NCI-H2196 (cell line): Measurements from ENCODE around the gene HGD.
"Not testable (repeated sequence)": the region's sequence is repeated elsewhere in the genome, so short reads cannot be mapped to it uniquely, and the experiment has no call there.

Experiments
- DNase-seq: peaks from one replicate; lab custom pipeline; 2025; ENCODE audit not compliant: unreplicated experiment; lab: John Stamatoyannopoulos, UW

HGD gene, protein sequence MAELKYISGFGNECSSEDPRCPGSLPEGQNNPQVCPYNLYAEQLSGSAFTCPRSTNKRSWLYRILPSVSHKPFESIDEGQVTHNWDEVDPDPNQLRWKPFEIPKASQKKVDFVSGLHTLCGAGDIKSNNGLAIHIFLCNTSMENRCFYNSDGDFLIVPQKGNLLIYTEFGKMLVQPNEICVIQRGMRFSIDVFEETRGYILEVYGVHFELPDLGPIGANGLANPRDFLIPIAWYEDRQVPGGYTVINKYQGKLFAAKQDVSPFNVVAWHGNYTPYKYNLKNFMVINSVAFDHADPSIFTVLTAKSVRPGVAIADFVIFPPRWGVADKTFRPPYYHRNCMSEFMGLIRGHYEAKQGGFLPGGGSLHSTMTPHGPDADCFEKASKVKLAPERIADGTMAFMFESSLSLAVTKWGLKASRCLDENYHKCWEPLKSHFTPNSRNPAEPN

DNA sequence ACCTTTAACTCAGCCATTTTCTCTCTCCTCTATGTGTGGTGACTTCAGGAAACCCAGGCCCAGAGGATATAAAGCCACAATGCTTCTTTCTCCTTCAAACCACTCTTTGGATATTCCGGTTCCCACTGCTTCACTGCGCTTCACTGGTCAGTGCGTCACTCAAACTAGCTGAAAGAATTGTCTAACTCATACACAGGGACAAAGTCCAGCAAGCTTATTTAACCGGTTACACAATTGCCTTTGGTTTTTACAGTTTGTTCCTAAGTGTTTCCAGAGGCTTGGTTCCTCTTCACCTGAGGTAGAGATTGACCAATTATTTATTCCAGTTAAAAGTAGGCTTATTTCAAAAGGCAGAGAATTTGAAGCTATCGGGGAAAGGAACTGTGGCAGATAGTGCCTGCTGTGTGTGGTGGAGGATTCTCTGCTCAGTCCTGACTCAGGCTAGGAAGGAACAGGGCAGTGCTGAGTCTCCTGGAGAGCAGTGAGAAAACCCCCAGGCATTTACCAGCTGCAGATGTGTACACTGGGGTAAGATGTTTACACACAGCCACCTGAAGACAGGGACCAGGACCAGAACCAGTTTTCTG lies at the start of gene HGD:
HGD (minus strand) TSS at position 145 of the 587 bp plus-strand sequence; CDS start at position 17, 128 bp downstream.
- no peak for DNase-seq

DNA sequence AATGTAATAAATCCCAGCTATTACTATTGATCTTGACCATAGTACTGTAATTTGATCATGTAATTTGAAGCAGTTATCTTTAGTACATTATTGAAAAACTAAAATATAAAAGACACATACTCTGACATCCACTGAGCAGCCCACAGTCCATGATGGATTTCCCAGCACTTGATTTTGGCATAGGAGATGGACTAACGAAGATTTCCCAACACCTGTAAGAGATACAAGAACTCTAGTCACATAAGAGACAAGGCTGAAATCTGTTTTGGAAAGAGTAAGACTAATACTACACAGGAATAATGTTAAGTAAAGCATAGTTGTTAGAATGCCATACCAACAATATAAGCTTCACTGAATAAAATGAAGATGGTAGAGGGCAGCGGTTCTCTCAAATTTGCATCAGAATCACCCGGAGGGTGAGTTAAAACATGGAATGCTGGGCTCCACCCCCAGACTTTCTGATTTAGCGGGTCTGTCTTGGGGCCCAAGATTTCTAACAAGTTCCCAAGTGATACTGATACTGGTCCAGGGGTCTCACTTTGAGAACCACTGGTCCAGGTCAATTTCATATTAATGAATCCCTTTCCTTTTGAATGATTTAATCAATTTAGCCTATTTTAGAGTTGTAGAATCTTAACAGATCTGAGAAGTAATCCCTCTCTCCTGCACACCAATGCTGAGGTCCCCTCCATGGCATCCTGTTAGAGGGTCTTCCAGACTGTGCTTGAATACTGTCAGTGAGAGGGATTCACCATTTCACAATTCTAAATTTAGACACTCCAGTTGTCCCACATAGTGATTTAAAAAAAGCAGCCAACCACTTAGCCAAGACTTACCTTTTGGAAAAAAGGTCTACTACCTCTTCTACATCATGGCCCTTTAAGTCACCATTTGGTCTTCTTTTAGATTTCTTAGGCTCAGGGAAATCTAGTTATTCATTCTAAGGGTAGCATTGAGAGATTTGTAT lies 48.8 kb upstream of the HGD start:
- DNase-seq, result no peak

DNA sequence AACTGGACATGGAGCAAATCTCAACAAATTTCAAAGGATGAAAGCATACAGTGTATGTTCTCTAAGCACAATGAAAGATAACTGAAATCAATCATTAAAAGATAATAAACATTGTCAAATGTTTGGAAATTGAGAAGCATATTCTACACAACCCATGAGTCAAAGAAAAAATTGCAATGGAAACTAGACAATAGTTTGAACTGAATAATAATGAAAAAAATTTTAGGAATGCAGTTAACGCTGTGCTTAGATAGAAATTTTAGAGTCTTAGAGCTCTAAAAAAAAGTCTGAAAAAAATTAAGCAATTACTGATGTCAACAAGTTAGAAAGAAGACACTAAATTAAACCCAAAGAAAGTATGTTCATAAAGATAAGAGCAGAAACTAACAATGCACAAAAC lies 44.8 kb upstream of the HGD start:
- DNase-seq, result no peak

DNA sequence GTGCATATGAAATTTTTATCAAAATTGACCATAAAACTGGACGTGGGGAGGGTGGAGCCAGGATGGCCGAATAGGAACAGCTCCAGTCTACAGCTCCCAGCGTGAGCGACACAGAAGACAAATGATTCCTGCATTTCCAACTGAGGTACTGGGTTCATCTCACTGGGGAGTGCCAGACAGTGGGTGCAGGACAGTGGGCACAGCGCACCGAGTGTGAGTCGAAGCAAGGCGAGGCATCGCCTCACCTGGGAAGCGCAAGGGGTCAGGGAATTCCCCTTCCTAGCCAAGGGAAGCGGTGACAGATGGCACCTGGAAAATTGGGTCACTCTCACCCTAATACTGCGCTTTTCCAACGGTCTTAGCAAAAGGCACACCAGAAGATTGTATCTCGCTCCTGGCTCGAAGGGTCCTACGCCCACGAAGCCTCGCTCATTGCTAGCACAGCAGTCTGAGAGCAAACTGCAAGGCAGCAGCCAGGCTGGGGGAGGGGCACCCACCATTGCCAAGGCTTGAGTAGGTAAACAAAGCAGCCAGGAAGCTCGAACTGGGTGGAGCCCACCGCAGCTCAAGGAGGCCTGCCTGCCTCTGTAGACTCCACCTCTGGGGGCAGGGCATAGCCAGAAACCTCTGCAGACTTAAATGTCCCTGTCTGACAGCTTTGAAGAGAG lies 37.3 kb upstream of the HGD start:
- DNase-seq, result not testable (repeated sequence)

DNA sequence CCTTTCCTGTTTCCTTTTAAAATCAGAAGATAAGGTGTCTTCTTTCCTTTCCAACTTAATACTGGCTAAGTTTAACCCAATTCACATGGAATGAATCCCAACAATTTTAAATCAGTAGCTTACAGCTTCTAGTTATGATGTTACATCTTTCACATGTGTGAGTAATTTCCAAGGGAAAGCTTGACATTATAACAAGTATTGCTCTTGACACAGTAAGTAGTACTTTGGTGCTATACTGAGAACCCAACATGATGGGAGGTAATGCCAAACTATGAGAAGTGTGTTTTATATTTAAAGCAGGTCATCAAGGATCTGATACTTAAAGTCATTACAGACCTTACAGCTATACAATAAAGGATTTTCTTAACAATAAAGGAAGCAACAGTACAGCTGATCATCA lies 31.2 kb upstream of the HGD start:
- no peak for DNase-seq

DNA sequence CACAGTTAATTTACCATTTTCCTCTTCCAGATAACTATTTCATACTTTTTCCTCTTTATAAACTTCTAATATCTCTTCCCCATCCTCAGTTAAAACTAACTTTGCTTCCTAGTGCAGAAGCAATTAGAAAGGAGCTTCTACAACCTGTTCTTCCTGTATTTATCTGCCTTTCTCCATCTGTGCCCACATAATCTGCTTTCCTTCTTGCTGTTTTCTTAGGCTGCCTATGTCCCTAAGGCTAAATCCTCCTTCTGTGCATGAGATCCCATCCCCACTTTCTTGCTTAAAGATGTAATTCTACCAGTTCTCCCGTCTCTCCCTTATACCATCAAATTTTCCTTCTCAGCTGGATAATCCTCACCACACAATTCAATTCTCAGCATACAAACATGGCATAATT lies 28.3 kb upstream of the HGD start:
- DNase-seq, result no peak

DNA sequence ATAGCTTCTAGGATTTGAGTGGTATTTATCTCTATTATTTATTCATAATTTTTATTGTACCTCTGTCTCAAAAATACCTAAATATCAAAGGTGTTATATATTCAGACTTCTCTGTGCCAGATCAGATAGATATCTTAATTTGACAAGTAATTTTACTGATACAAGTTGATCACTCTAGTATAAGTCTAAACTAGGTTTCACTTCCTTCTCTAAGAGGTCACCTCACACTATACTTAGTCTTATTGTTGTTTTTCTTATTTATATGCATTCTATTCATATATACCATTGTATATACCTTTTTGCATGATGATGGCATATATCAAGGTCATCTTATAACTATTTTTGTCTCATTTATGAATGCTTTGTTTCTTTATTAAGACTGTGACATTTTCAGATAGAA lies 26.4 kb upstream of the HGD start:
- DNase-seq, result no peak

DNA sequence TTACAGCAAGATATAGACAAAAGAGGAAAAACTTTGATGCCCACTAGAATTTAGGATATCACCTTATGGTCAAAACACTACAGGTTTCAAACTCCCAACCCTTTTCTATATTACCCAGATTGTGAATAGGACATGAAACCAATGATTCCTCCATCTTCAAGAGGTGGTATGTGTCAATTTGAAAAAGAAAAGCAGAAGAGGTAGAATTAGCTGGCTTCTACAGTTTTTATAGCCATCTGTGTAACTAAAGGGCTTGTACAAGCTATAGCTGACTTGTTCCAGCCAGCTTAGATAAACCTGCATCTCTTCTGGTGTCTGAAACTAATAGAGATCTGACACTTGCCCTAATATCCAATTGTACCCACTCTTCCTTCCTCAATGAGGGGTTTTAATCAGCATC lies 24.9 kb upstream of the HGD start:
- no peak for DNase-seq

DNA sequence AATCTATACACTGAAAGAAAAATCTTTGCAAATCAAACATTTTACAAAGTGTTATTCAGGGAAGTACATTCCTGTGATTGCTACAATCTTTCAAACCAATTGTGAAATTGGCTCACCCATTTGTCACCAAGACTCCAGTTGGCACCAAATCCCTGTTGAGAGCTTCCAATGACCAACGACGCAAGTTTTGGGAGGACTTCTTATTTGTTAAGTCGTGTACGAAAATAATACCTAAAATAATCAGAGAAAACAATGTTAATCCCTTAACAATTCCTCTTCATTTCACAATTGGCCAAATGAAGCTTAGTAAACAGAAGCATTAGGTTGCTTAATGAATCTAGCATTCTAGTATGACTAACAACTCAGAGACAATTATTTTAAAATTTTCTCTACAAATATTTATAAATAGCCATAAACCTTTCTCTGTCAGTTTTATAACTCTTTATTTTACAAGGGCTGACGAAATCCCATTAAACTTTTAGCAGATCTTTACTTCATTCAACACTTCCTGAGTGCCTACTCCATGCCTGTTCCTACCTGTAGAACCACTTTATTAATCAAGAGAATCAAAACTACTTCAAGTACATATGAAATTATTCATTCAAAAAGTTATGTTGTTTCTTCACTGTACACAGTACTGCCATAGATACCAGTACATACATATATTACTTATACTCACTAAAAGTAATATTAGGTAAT lies 24.0 kb upstream of the HGD start:
- no peak for DNase-seq

DNA sequence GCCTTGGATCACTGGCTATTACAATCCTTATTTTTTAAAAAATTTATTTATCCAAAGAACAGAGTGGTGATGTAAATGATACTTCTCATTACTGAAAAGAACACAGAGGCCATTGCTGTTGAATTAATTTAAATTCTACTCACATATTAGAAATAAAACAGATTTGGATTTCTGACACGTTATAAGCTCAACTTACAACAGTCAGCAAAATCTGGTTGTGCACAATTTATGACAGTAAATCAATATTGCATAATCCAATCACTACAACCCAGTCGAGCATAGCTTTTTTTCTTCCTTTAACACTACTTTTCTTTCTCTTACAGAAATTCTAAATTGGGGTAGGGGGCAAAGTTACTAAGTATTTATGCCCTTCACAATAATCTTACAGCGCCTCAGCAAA lies 17.3 kb upstream of the HGD start:
- no peak for DNase-seq

DNA sequence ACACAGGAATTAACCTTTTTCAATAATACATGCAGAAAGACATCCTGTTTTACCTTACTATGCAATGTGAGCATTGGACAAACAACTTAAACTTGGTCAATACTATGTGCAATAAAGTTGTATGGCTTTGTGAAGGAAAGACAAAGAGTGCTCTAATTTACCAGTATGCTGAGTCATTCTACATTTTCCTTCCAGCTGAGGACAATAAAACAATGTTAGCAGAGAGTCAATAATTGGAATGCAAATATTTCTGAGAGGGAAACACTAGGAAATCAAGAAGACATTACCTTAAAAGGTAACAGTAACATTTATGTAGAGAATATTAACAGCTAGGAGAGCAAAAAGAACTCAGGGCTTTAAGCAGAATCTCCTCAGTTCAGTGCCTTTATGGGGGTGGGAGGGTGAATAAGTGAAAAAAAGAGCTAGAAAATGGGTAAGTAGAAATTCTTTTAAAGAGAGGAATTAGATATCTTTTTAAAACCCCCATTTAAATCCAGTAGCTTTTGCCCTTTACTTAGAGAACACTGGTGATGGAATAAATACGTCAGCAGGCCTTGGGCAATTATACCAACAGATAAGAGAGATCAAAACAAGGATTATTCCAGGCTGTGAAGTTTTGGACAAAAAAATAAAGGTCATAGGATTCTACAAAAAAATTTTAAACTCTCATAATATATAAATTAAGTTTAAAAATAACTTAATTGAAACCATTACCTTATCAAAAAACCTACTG lies 11.6 kb upstream of the HGD start:
- peak; percentile 45 for DNase-seq

DNA sequence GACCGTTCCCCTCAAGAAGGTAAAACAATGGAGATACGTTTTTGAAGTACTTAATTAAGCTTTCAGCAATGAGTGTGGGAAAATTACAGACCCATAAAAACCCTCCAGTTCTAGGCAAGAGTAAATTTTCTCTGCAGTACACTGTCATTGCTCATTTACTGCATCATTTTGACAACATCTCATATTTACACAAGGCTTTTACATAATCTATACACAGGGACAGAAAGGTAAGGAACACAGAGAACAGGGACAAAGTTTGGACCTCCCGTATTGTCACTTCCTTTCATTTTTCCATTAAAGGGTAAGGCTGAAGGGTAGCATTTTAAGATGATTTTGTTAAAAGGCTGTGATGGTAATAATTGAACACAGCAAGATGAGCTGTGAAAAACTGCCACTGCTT lies 7.4 kb upstream of the HGD start:
- DNase-seq, result no peak

DNA sequence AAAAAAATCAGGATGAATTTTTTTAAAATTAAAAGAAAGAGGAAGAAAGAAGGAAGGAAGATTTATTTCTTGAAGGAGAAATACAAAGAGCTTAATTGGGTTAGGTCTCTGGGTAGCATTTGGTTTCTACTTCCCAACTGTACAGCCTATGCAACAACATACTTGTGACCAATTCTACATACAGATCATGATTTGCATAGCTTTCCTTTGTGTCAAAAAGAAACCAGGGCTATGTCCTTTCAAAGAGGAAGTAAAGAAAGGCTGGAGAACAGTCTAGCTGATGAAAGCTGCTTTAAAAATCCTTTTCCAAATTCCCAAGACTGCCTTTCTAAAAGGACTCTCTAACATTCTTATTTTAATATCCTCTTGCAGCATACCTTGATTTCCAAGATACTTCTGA lies 6.1 kb upstream of the HGD start:
- no peak for DNase-seq

DNA sequence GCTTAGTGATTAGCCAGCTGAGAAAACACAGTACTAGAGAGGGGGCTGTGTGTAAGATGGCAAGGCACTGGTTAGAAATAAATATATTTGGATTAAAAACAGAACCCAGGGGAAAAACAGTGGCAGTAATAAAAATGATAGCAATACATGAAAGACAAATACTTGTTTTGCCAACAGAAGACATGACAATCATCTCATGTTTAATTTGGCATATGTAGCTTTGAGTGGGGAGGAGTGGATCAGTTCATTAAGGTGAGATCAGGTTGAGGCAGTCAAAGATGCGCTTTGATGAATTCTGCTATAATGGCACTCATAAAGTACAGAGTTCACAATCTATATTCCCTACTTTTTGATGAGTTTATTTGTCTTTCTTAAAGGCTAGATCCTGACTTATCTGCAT lies 3.4 kb upstream of the HGD start:
- no peak for DNase-seq

DNA sequence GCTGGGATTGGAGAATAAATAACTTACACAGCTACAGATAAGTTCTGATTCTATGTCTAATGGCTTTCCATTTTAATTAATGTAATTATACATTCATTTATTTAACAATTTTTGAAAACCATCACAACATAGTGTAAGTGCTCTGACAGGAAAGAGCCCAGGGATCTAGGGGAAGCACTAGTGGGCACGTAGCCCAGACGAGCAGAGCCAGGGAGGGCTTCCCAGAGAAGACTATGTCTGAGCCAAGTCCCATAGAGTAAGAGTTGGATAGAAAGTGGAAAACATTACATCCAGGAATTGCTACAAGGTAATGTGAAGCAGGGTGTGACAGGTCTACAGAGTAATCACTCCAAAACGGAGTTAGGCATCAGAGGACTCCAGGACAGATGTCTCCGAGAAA lies 2.9 kb upstream of the HGD start:
- no peak for DNase-seq

DNA sequence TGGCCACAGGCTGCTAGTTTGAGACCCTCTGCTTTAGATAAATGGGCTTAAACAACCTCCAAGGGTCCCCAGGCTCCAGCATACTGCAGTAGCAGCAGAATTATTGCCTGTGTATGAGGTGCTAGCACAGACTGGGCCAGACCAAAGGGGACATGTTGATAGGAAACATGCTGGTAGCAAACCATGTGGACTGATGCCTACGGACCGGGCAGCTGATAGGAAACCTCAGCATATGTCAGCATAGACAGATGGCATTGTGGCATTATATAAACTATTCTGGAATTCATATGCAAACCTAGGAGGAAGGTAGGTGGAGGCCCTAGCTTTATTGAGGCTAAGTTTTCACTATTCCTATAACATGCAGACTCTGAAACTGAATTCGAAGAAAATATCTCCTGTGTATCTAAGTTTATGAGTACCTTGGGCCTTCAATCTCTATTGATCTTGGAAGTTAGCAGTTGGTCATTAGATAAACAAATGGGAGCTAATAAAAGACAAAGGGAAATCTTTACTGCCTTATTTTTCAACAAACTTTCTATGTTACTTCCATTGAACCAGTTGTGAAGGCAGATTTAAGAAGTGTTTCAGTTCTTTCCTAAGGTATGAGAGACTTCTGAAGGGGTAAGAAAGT lies 1.7 kb upstream of the HGD start:
- no peak for DNase-seq

DNA sequence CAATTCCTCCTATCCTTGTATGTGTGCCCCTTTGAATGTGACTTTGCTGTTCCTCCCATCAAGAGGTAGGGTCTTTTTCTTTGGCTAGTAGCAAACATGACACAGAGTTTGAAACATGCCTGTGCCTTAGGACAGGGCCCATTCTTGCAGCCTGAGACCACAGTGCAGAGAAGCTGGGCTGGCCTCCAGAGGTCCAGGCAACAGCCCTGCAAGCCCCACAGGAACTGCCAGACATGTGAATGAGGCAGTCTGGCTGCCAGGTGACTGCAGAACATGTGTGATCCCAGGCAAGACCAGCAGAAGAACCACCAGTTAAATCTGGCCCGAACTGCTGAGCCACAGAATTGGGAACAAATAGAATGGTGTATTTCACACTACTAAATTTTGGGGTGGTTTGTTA lies 1.2 kb upstream of the HGD start:
- DNase-seq, result no peak

DNA sequence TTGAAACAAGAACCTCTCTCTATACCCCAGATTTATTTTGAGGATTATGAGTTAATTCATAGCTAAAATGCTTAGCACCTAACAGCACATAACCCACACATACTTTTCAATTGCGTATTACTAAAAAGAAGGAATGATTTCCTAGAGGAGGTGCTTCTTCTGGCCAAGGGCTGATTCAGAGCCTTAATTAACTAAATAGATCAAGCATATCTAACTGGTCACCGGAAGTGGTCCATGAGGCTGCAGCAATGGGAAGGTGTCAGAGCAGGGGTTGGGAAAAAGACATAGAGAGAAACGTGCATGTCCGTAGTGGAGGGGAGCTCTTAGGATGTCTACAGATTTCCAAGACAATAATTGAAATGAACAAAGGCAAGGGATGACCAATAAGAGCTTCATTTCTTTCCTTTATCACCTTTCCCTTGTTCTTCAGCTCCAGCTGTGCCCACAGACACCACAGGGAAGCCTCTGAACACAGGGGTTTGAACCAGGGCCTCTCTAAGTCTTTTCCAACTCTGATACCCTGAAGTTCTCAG lies 467 bp downstream of the HGD start:
- no peak for DNase-seq

DNA sequence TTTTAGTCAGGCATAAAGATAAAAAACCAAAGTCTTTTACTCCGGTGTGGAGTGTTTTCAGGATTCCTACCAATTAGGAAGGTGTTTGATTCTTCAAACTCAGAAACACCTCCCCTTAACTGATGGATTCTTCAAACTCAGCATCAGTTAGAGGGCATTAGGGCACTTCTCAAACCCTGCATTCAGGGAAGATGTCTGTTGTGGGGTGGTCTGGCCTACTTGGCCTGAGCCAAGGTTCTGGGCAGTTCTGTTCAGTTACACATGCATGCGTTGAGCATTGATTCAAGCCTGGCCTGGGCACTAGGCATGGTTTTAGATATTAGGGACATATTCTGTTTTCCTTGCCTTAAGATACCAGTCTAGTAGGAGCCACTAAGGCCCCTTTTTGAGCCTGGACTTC lies 1.0 kb downstream of the HGD start:
- DNase-seq, result no peak
